HT1080 (cell line): ENCODE results near the gene ZNF140. TPM values are rescaled to one million over a fixed set of nuclear protein-coding genes. Genes with fewer than 3 reads are reported as not detected.

Experiments
- DNase-seq: peaks from one replicate; pipeline ENCODE4 v3.0.0-alpha.2; 2015; ENCODE audit warnings: low read depth
- total RNA-seq: library from RNA; depleted of rRNA; stranded (reverse); fragments of >200 nt; shearing (Covaris generic); gene quantifications from 2 replicates; pipeline ENCODE4 v1.2.3, GENCODE V29; 2014; rRNA removed

Gene ZNF140
- total RNA-seq, 1 experiment from 2014 or later: 15.2 TPM

DNA sequence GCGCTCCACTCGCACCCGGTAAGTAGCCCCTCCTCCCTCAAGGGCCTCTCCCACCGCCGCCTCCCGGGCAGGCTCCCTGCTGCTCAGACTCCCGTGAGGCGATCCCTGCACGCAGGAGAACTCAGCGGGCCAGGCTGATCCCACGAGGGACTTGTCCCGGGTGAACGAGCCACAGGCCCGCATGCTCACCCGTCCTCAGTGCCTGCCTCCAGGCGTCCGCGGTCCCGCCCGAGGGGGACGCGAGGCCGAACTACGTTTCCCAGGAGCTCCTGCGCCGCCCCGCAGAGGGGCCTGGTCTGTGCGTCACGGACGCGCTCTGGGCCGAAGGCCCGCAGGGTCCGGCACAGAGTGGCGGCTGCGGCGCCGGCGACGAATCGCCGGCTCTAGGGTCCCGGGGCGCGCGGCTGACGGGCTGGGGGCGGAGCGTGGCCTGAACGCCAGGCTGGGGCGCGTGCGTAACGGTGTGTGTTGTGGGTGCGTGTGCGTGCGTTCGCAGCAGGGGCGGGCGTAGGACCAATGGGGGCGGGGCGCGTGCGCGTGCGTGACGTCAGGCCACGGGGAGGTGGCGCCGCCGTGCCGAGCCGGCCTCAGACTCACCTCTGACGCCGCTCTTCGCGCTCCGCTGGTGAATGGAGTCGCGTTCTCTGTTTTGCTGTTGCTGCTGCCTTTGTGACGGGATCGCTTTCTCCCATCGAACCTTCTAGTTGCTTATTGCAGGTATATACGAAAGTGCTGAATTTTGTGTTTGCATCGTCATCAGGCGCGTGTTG lies 49.5 kb downstream of the ZNF140 start, which contains the start of the genes ZNF10 and ZNF891:
Gene ZNF10 (plus strand): TSS at position 590 of the 770 bp plus-strand sequence. CDS start 13,866 bp downstream, outside the sequence.
Gene ZNF891 (minus strand): TSS at position 237 of the 770 bp plus-strand sequence. CDS start 8,356 bp downstream, outside the sequence.
- peak; percentile 87 for DNase-seq

DNA sequence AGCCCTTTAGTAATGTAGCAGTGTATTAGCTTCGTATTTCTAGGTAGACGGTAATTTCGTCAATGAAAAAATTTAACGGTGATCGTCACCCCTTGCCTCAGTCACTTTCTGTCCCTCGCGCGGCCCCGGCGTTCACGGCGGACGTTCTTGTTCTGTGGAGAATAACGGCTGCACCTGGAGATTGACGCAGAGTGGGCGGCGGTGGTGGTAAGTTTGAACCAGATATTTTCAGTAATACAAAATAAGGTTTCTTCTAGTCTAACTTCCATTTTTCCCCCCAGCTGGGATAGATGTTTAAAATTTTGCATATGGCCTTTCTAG lies 50.0 kb downstream of the ZNF140 start:
- DNase-seq: no peak

DNA sequence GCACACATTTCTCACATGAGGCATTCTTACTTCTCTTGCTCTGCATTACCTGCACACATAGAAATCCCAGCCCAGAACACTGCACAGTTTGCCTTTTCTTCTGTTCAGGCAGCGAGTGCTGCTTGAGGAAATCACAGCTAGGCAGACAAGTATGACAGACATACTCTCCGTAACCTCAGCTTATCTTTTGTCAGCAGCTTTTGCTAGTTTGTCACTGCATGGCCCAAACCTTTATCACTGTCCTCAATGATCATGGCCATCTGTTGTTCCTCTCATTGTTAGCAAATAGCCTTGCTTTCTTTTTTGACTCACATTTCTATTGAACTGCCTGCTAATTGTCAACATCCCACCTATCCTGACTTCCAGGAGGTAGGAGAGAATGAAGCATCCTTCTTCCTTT lies 55.0 kb downstream of the ZNF140 start:
- DNase-seq: no peak

DNA sequence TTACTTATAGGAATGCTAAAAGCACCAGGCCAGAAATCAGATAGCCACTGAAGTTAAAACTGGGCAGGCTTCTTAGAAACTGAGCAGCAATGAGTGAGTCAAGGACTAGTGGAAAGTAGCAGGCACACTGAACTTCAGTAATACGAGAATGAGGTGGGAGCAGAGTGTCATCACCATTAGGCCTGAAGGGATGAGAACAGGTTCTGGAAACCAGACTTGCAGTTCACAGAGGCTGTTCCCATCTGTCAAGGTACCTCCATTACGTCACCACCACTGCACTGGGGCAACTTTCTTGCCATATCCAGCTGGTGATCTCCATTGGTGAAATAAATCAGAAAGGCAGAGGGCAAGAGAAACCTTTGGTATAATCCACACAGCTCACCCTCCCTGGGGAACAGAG lies 65.3 kb downstream of the ZNF140 start:
- no peak for DNase-seq

DNA sequence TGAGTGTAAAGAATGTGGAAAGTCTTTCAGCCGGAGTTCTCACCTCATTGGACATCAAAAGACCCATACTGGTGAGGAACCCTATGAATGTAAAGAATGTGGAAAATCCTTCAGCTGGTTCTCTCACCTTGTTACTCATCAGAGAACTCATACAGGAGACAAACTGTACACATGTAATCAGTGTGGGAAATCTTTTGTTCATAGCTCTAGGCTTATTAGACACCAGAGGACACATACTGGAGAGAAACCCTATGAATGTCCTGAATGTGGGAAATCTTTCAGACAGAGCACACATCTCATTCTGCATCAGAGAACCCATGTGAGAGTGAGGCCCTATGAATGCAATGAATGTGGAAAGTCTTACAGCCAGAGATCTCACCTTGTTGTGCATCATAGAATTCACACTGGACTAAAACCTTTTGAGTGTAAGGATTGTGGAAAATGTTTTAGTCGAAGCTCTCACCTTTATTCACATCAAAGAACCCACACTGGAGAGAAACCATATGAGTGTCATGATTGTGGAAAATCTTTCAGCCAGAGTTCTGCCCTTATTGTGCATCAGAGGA lies 75.5 kb downstream of the ZNF140 start:
- no peak for DNase-seq

Other genes with a start within 250 kb of the ZNF140 start
- gene CHFR, start 193.3 kb upstream of the ZNF140 start, total RNA-seq: 24.2 and 24.7 TPM in 2 replicates
- gene ZNF605, start 124.6 kb upstream of the ZNF140 start, total RNA-seq: 4.4 and 5.5 TPM in 2 replicates
- gene ZNF26, start 94.6 kb upstream of the ZNF140 start, total RNA-seq: 11.7 and 12.8 TPM in 2 replicates
- 13.4 and 14.3 TPM in 2 replicates for gene ZNF84, start 43.4 kb upstream of the ZNF140 start, total RNA-seq
- gene ZNF891, start 49.4 kb downstream of the ZNF140 start, total RNA-seq: 0.30 and 0.37 TPM in 2 replicates
- 0.50 and 0.59 TPM in 2 replicates for gene ZNF10, start 49.7 kb downstream of the ZNF140 start, total RNA-seq
- gene ZNF268, start 100.6 kb downstream of the ZNF140 start, total RNA-seq: 27.2 and 33.3 TPM in 2 replicates
- not detected in 2 replicates for gene ANHX, start 155.0 kb downstream of the ZNF140 start, total RNA-seq